Stimulated activated CD4-positive, alpha-beta T cell treated with anti-CD3 and anti-CD28 coated beads, Interleukin-15, amount 100 ng/mL, for 48 hours (primary cell): ENCODE results near the gene MZF1.
A peak's percentile ranks its signal among the peaks of the same experiment; 100 is the strongest.

Experiments used
- DNase-seq, 2 donors: peaks; one replicate each; pipeline ENCODE4 v3.0.0-alpha.2; 2020; ENCODE audit warnings: low read depth in 2 of 2

MZF1 gene

GRCh38 chr19:58555920-58556621 lies 17.1 kb downstream of the MZF1 start:
- no peak for DNase-seq

- DNase-seq, result no peak
These were observed 17.7 kb downstream of the MZF1 start for GRCh38 chr19:58555369-58555885.

GRCh38 chr19:58554494-58555368 lies 18.4 kb downstream of the MZF1 start, which contains the start of gene CHMP2A:
Gene CHMP2A, minus strand, starts transcription at chr19:58555105. Its CDS starts 893 bp downstream, at chr19:58554212.
- DNase-seq, result peak; percentile 97 to 98

- DNase-seq, result no peak
These were observed 19.2 kb downstream of the MZF1 start for GRCh38 chr19:58553799-58554493.

GRCh38 chr19:58552655-58553054 lies 20.5 kb downstream of the MZF1 start:
- no peak for DNase-seq

GRCh38 chr19:58551577-58552471 lies 21.3 kb downstream of the MZF1 start:
- DNase-seq, result no peak

- DNase-seq, result no peak
These were observed 22.0 kb downstream of the MZF1 start for GRCh38 chr19:58551123-58551497.

GRCh38 chr19:58550362-58551122 lies 22.6 kb downstream of the MZF1 start:
- DNase-seq, result no peak

- no peak for DNase-seq
These were observed 23.3 kb downstream of the MZF1 start for GRCh38 chr19:58549664-58550361.

GRCh38 chr19:58548859-58549663 lies 24.1 kb downstream of the MZF1 start:
- DNase-seq, result no peak

- DNase-seq, result no peak
These were observed 25.5 kb downstream of the MZF1 start for GRCh38 chr19:58547323-58548312.

GRCh38 chr19:58546019-58546530 lies 27.1 kb downstream of the MZF1 start:
- no peak for DNase-seq

GRCh38 chr19:58545286-58546018 lies 27.7 kb downstream of the MZF1 start:
- no peak for DNase-seq

- peak; percentile 54 to 64 for DNase-seq
These were observed 28.4 kb downstream of the MZF1 start for GRCh38 chr19:58544591-58545285.

GRCh38 chr19:58543826-58544590 lies 29.1 kb downstream of the MZF1 start, which contains the start of gene TRIM28:
Gene TRIM28, plus strand, starts transcription at chr19:58544064. Its CDS starts 694 bp downstream, at chr19:58544758.
- peak; percentile 99 to 100 for DNase-seq
